HG03135 (cell line): ENCODE measurements around the gene ASIC2.

Experiments
- ATAC-seq: cut with Tn5 transposase; IDR thresholded peaks from one replicate; pipeline ENCODE4 v1.9.1; 2021; ENCODE audit warnings: mild to moderate bottlenecking, moderate library complexity; ENCODE audit not compliant: unreplicated experiment

The ASIC2 gene

DNA sequence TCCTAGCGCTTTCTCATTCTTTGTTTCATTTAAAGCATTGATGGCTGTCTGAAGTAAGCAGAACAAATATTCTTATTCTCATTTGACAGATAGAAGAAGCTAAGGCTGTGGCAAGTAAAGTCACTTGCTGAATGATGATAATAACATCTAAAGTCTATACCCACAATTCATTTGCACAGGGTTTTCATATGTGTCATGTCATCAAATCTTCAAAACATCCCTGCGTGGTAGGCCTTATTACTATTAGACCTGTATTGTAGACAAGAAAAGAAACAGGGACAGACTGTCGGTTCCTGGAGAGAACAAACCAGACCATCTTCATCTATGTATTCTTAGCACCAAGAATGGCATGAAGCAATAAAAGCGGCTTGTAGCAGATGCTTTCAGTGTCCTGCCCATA, 85.9 kb downstream of the ASIC2 start:
- ATAC-seq = no peak

- no peak for ATAC-seq
Observed at GRCh38 chr17:33205552-33205951, 87.5 kb downstream of the ASIC2 start.

DNA sequence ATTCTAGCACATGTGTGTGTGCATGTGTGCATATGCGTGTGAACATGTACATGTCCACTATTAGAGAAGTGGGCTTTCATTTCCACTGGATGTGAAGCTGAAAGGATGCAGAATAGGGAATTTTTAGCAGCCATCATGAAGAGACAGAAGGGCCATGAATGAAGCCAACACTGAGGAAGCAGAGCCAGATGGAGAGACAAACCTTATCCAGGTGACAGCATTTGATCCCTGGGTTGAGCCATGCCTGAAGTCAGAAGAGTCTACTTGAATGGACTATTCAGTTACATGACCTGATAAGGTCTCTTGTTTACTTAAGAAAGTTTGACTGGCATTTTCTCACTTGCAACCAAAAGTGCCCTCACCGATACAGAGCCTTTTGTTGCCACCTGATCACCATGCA, 88.4 kb downstream of the ASIC2 start:
- ATAC-seq = no peak

DNA sequence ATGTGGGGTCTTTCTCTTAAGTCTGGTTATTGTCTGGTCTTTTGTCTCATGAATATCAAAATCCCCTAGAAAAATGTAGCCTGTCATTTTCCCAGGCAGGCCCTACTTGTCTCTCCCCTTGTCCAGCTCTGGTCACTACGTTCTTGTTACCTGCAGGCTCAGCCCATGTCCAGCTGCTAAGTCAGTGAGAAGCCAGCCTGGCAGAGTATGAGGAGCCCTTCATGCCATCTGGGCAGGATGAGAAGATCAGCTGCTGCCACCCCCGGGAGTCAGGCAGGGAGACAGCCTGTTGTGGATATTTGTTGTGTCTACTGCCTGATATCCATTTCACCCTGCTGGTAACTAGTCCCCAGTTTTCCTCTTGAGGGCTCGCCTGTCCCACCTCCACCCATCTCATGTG, 88.9 kb downstream of the ASIC2 start:
- ATAC-seq = no peak

GRCh38 chr17:33202796-33203495, 90.1 kb downstream of the ASIC2 start:
- no peak for ATAC-seq

DNA sequence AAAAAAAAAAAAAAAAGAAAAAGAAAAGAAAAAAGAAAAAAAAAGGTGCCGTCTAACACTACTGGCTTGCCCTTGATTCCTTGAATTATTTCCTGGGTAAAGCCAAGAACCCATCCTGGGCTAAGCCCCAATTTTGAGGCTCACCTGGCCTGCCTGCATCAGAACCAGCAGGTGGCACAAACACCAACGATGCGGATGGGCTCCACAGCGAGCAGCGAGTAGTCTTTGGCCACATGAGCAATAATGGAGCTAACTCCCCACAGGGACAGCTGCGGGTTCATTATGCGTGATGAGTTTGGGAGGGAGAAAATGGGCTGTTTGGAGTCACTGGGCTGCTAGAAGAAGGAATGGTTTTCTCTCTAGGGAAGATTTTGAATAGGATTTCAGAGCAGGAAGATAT, 91.1 kb downstream of the ASIC2 start:
- no peak for ATAC-seq

- ATAC-seq = no peak
Observed at GRCh38 chr17:33201283-33201682, 91.8 kb downstream of the ASIC2 start.

DNA sequence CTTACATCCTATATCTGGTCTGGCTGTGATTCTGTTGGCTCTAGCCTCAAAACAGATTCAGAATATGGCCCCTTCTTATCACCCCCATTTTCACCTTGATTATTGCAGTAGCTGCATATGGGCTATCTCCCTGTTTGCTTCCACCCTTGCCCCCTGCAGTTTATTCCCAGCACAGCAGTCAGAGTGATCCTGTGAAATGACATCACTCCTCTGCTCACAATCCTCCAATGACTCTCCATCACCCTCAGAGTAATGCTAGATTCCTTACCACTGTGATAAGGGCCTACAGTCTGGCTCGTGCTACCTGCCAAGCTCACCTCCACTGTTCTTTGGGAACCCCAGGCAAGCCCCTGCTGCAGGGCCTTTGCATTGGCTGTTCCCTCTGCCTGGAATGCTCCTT, 92.5 kb downstream of the ASIC2 start:
- no peak for ATAC-seq

DNA sequence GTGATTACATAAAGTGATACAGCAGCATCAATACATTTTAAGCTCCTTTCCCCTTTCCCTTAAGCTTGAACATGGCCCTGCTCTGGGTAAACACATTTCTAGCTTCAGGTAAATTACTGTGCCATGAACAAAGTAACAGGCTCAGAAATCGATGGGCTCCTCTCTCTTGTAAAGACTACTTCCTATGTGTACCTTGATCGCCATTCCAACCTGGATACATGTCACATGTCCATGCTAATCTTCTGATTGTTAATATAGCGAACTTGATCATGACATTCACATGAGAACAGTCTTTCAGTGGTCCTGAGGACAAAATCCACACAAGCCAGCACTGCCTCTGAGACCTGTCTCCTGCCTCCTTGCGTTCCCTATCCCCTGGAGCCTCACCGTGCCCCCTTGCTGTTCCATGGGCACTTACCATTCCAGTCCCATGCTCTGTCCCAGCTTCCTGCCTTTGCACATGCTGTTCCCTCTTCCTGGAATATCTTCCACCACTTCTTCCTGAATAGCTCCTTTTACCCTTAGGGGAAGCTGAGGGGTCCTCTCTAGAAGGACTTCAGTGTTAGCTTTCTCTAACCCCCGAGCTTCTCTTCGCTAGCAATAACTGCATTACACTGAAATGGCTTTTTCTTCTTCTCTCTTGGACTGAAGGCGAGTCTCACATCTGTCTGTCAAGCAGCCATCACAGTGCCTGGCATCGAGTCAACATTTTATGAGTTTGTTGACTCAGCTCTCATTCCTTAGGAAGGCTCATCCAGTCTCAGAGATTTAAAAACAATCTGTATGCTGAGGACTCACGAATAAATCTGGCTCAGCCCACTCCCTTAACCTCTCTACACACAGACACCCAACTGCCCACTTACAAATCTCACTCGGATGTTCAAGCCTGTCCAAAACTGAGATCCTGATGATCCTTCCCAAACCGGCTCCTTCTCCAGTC, 93.3 kb downstream of the ASIC2 start:
- ATAC-seq = no peak

DNA sequence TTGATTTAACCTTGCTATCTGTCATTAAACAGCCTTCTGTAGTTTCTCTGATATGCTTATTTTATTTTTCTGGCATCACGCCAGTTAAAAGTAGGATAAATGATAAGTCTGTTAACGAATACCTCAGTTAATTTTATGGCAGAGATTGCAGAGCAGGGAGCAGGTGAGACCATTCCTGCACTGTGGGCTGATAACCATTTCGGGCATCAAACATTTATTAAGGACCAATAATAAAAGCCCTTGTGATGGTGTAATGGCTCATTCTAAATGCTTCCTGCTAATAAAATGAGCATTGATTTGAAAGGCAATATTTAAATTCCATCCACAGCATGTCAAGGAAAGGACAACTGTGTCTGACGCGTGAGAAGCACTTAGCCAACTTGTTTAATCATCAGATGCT, 94.1 kb downstream of the ASIC2 start:
- no peak for ATAC-seq

- ATAC-seq = no peak
Observed at GRCh38 chr17:33197342-33197741, 95.8 kb downstream of the ASIC2 start.

- ATAC-seq = no peak
Observed at GRCh38 chr17:33196883-33197282, 96.2 kb downstream of the ASIC2 start.

- no peak for ATAC-seq
Observed at GRCh38 chr17:33192951-33193911, 99.9 kb downstream of the ASIC2 start.

GRCh38 chr17:33183487-33184026, 109.5 kb downstream of the ASIC2 start:
- ATAC-seq = no peak

GRCh38 chr17:33179151-33179550, 113.9 kb downstream of the ASIC2 start:
- ATAC-seq = no peak

DNA sequence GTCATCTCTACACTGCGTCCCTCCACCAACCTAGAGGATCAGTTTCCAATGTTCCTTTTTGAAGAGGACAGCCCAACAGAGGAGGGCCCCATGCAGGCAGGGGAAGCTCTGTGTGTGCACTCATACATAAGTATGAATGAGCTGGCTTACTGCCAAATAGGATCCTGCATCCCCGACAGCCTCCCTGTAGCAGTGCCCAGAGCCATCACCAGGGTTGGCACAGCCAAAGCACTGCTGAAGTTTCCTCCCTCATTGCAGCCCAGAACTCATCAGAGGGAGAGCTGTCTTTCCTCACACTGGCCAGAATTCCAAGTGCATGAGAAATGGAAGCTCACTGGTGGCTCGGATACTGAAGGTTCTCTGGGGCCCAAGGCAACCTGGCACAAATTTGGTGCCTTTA, 114.4 kb downstream of the ASIC2 start:
- ATAC-seq = no peak

DNA sequence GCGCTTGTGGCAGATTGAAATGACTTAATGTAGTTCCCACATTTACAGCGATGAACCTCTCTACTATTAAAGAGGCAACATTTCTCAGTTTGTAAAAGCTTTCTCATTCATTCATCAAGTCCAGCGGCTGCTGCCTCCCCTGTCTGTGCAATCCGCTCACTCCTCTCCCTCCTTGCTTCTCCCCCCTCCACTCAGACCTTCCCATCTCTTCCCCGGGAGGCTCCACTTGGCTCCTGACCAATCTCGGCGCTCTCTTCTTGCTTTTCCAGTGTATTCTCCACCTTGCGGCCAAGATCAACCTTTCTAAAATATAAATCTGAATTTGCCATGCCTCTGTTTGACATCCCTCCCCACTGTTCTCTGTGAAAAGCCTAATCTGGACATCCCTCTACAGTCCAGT, 117.5 kb downstream of the ASIC2 start:
- no peak for ATAC-seq

- no peak for ATAC-seq
Observed at GRCh38 chr17:33171931-33172330, 121.2 kb downstream of the ASIC2 start.

DNA sequence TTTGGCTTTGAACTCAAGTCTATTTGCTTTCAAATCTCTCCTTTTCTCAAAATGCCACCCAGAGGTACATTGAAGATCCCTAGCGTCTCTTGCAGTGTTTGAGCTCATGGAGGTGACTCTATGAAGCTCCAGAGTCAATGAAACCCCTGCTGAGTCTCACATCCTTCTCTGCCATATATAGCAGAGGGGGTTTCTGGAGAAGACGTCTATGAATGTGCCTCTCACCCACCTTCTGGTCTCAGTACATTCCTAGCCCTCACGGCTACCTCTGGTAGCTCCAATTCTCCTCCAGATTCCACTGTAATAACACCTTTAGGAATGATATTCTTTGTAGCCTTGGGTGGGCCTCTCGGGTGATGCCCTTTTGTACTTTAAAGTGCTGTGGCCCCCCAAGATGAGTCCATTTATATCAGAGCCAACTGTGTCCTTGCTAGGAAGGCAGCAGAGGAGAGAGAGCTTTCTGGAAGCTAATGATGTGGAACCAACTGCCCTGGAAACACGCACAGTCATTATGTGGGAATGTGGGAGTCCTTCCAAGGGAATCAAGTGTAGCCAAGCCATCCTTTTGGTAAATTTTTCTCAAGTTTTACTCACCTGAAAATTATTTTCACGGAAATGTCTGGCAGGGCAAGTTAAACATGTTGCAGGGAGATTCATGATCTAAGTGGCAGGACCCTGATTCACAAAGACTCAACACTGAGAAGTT, 123.4 kb downstream of the ASIC2 start:
- no peak for ATAC-seq

DNA sequence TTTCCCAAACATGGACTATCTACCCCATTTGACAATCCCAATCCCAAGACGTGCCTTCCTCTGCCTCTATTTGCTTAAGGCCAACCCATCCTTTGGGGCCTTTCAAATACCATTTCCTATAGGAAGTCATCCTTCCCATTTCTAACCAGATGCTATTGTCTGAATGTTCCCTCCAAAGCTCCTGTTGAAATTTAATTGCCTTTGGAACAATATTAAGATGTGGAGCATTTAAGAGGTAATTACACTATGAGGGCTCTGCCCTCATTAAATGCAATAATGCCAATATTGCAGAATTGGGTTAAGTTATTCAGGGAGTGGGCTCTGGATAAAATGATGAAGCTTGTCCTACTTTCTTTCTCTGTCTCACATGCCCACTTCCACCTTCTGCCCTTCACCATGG, 125.4 kb downstream of the ASIC2 start:
- no peak for ATAC-seq
